ENCODE measurements around the gene NPC1.

DNA sequence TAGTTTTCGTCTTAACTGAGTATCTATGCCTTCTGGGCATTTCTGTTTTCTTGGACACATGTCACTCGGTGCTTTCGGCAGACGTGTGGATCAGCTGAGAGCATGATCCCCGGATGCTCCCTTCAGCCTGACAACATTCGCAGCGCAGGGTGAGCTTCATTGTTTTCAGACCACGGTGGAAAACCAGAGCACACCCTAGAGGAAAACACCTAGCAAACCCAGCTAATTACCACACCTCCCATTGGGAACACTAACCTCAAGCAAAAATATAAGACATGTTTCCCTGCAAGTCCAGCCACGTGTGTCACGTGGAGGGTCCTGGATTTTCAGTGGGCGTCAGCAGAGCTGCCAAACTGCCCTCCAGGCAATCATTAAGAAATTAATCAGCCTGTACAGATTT lies 45.4 kb upstream of the NPC1 start:
- TF ChIP-seq POLR2A (IDR thresholded peaks at IDR 0.05) = no peak
- TF ChIP-seq, protein P1, sequence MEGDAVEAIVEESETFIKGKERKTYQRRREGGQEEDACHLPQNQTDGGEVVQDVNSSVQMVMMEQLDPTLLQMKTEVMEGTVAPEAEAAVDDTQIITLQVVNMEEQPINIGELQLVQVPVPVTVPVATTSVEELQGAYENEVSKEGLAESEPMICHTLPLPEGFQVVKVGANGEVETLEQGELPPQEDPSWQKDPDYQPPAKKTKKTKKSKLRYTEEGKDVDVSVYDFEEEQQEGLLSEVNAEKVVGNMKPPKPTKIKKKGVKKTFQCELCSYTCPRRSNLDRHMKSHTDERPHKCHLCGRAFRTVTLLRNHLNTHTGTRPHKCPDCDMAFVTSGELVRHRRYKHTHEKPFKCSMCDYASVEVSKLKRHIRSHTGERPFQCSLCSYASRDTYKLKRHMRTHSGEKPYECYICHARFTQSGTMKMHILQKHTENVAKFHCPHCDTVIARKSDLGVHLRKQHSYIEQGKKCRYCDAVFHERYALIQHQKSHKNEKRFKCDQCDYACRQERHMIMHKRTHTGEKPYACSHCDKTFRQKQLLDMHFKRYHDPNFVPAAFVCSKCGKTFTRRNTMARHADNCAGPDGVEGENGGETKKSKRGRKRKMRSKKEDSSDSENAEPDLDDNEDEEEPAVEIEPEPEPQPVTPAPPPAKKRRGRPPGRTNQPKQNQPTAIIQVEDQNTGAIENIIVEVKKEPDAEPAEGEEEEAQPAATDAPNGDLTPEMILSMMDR (IDR thresholded peaks at IDR 0.05) = no peak
